ENCODE results near the gene KLRF1.

DNA sequence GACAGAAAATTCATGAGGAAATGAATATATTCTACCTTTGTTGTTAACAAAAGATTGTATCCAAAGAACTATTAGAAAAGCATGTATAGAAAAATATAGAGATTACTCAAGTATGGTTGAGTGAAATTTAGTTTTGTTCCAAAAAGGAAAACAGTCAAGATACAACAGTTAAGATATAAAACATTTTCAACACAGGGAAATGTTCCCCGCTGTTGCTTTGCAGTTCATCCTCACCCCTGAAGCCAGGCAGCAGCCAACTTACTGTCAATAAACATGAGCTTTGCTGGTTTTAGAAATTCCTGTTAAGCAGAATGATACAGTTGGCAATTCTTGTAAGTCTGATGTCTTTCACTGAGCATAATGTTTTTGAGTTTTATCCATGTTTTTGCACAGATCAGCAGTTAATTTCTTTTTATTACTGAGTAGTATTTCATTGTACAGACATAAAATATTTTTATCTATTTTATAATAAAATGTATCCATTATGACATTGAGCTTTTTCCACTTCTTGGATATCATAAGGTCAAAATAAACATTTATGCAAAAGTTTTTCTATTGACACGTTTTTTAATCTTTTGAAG is 43.1 kb downstream of the KLRF1 start:
- TF ChIP-seq EZH2 (IDR thresholded peaks at IDR 0.05; ENCODE audit: low read length, unreplicated experiment), result no peak
- TF ChIP-seq, protein P1, sequence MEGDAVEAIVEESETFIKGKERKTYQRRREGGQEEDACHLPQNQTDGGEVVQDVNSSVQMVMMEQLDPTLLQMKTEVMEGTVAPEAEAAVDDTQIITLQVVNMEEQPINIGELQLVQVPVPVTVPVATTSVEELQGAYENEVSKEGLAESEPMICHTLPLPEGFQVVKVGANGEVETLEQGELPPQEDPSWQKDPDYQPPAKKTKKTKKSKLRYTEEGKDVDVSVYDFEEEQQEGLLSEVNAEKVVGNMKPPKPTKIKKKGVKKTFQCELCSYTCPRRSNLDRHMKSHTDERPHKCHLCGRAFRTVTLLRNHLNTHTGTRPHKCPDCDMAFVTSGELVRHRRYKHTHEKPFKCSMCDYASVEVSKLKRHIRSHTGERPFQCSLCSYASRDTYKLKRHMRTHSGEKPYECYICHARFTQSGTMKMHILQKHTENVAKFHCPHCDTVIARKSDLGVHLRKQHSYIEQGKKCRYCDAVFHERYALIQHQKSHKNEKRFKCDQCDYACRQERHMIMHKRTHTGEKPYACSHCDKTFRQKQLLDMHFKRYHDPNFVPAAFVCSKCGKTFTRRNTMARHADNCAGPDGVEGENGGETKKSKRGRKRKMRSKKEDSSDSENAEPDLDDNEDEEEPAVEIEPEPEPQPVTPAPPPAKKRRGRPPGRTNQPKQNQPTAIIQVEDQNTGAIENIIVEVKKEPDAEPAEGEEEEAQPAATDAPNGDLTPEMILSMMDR (conservative IDR thresholded peaks at IDR 0.05; ENCODE audit: low read depth, low read length), result no peak

Measured in PC-3 (cell line).